WTC11 (cell line): Measurements from ENCODE around the gene MTHFD1L. TPM values are rescaled to one million over a fixed set of nuclear protein-coding genes. Genes with fewer than 3 reads are reported as not detected.

Source experiments
- ATAC-seq: fragments of 200-7000 bp; cut with Tn5 transposase; 2 replicates; pipeline ENCODE4 v1.10.0; 2021; ENCODE audit warnings: mild to moderate bottlenecking, moderate library complexity
- CTCF ChIA-PET: fragments of 300-600 bp; sonication (Branson Sonifier 250); formaldehyde crosslinking; loops from one replicate; lab custom pipeline; 2021; ENCODE audit warnings: antibody characterized with exemption; lab: Charles Lee
- POLR2A ChIA-PET: fragments of 350-600 bp; sonication (Branson Sonifier 250); formaldehyde crosslinking; loops from one replicate; lab custom pipeline; 2021; ENCODE audit warnings: antibody characterized with exemption; lab: Charles Lee
- DNase-seq: peaks from one replicate; pipeline ENCODE4 v3.0.0; 2021; ENCODE audit warnings: low spot score
- H3K27ac Mint-ChIP-seq: 2 replicates; pipeline ENCODE4 v1.8.0; 2021; ENCODE audit warnings: mixed read lengths
- H3K27me3 Mint-ChIP-seq: 2 replicates; pipeline ENCODE4 v1.8.0; 2021; ENCODE audit warnings: low read depth, mild to moderate bottlenecking, moderate library complexity, mixed read lengths
- H3K36me3 Mint-ChIP-seq: 2 replicates; pipeline ENCODE4 v1.8.0; 2021; ENCODE audit warnings: mixed read lengths
- H3K4me1 Mint-ChIP-seq: 2 replicates; pipeline ENCODE4 v1.8.0; 2022; ENCODE audit warnings: mixed read lengths
- H3K4me3 Mint-ChIP-seq: 2 replicates; pipeline ENCODE4 v1.8.0; 2021; ENCODE audit warnings: mild to moderate bottlenecking, moderate library complexity, mixed read lengths
- H3K9me3 Mint-ChIP-seq: 2 replicates; pipeline ENCODE4 v1.8.0; 2021; ENCODE audit warnings: mixed read lengths
- ETV6 ChIP-seq: sonication (generic); formaldehyde crosslinking; IDR thresholded peaks from 2 replicates; pipeline ENCODE4 v1.8.1; 2022; ENCODE audit warnings: mild to moderate bottlenecking, missing genetic modification reagents
- FOXJ3 ChIP-seq: sonication (generic); formaldehyde crosslinking; IDR thresholded peaks from 2 replicates; pipeline ENCODE4 v1.9.0; 2021; ENCODE audit warnings: missing genetic modification reagents, mild to moderate bottlenecking, borderline replicate concordance
- FOXP4 ChIP-seq: sonication (generic); formaldehyde crosslinking; IDR thresholded peaks from 2 replicates; pipeline ENCODE4 v1.8.0; 2022; ENCODE audit warnings: mild to moderate bottlenecking, missing genetic modification reagents
- JAZF1 ChIP-seq: fragments of 250-450 bp; sonication (Bioruptor Pico); IDR thresholded peaks from 2 replicates; pipeline ENCODE4 v1.9.0; 2021; ENCODE audit warnings: moderate library complexity, mild to moderate bottlenecking, inconsistent platforms
- NFYB ChIP-seq: sonication (generic); formaldehyde crosslinking; conservative IDR thresholded peaks from 2 replicates; pipeline ENCODE4 v1.8.0; 2022; ENCODE audit warnings: low read depth, missing genetic modification reagents
- NR2C2 ChIP-seq: sonication (generic); formaldehyde crosslinking; IDR thresholded peaks from 2 replicates; pipeline ENCODE4 v1.8.0; 2022; ENCODE audit warnings: mild to moderate bottlenecking, missing genetic modification reagents
- SMAD4 ChIP-seq: sonication (generic); formaldehyde crosslinking; IDR thresholded peaks from 2 replicates; pipeline ENCODE4 v1.8.0; 2022; ENCODE audit warnings: mild to moderate bottlenecking, missing genetic modification reagents
- SP1 ChIP-seq: sonication (generic); formaldehyde crosslinking; conservative IDR thresholded peaks from 2 replicates; pipeline ENCODE4 v1.8.1; 2022; ENCODE audit warnings: missing genetic modification reagents
- ZBTB21 ChIP-seq: sonication (generic); formaldehyde crosslinking; IDR thresholded peaks from 2 replicates; pipeline ENCODE4 v1.8.1; 2023; ENCODE audit warnings: mild to moderate bottlenecking, missing genetic modification reagents, borderline replicate concordance
- ZNF416 ChIP-seq: fragments of 250-450 bp; sonication (Bioruptor Pico); IDR thresholded peaks from 2 replicates; pipeline ENCODE4 v1.9.0; 2021; ENCODE audit warnings: mild to moderate bottlenecking, inconsistent platforms
- total RNA-seq: library from RNA; stranded (reverse); gene quantifications from 3 replicates; pipeline ENCODE4 v1.2.3, GENCODE V29; 2021
- TF ChIP-seq, protein P1 (sequence below): sonication (generic); formaldehyde crosslinking; conservative IDR thresholded peaks from 2 replicates; pipeline ENCODE4 v1.8.1; 2023; ENCODE audit warnings: mild to moderate bottlenecking, low read depth, missing genetic modification reagents, moderate library complexity
- TF ChIP-seq, protein P2 (sequence below): sonication (generic); formaldehyde crosslinking; IDR thresholded peaks from 2 replicates; pipeline ENCODE4 v1.8.1; 2023; ENCODE audit warnings: mild to moderate bottlenecking, missing genetic modification reagents, borderline replicate concordance
- TF ChIP-seq, protein P3 (sequence below): fragments of 250-450 bp; sonication (Bioruptor Pico); IDR thresholded peaks from 2 replicates; pipeline ENCODE4 v2.1.2; 2022; ENCODE audit warnings: mild to moderate bottlenecking, moderate library complexity
- TF ChIP-seq, protein P4 (sequence below): sonication (generic); formaldehyde crosslinking; IDR thresholded peaks from 2 replicates; pipeline ENCODE4 v1.8.0; 2023; ENCODE audit warnings: missing genetic modification reagents, mild to moderate bottlenecking, borderline replicate concordance
- TF ChIP-seq, protein P5 (sequence below): sonication (generic); formaldehyde crosslinking; IDR thresholded peaks from 2 replicates; pipeline ENCODE4 v1.8.1; 2023; ENCODE audit warnings: mild to moderate bottlenecking, missing genetic modification reagents, moderate library complexity

Gene MTHFD1L
- total RNA-seq, 1 experiment from 2014 or later, result 104 TPM

GRCh38 chr6:151130329-151130728 is 264.8 kb downstream of the MTHFD1L start (continued):
- no peak for TF ChIP-seq NFYB (CRISPR knock-in tag)

DNA sequence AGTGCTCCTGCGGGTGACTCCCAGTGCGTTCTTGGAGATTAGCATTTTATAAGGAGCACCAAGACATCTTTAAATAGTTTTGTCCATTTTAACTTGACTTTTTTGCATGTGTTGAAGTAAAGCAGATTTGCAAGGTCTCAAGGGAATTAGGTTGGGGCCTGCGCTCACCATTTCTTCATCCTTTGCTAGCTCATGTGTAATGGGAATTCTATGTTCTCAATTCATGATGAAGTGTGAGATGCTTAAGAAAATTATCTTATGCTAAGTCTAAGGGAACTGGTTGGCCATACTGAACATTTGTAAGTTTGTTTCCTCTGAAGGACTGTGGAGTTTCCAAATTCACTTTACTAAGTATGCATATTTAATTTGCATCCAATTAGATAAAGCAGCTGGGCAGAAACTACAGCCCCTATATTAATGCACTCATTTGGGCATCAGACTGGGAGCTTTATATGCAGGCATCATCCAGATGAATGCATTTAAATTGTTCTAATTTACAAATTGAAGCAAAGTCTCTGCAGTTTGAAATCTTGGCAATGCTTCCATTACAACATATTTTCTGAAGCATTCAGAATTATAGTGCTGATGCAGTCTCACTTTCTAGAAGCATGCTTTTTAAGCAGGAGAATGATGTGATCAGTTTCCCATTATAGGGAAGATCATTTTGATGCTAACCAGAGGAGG is 266.0 kb downstream of the MTHFD1L start:
- TF ChIP-seq, protein P1, sequence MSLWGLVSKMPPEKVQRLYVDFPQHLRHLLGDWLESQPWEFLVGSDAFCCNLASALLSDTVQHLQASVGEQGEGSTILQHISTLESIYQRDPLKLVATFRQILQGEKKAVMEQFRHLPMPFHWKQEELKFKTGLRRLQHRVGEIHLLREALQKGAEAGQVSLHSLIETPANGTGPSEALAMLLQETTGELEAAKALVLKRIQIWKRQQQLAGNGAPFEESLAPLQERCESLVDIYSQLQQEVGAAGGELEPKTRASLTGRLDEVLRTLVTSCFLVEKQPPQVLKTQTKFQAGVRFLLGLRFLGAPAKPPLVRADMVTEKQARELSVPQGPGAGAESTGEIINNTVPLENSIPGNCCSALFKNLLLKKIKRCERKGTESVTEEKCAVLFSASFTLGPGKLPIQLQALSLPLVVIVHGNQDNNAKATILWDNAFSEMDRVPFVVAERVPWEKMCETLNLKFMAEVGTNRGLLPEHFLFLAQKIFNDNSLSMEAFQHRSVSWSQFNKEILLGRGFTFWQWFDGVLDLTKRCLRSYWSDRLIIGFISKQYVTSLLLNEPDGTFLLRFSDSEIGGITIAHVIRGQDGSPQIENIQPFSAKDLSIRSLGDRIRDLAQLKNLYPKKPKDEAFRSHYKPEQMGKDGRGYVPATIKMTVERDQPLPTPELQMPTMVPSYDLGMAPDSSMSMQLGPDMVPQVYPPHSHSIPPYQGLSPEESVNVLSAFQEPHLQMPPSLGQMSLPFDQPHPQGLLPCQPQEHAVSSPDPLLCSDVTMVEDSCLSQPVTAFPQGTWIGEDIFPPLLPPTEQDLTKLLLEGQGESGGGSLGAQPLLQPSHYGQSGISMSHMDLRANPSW (CRISPR knock-in tag), result no peak
- no peak for TF ChIP-seq SP1
- TF ChIP-seq, all 79 proteins: peak for 0
- H3K27ac Mint-ChIP-seq, result no peak overlapping the region
- ChIA-PET POLR2A (interaction anchor here (0.6 to 0.7 kb wide), 2 partner anchors 87 to 1038 kb away, joined by 3 to 5 read pairs; no protein-coding TSS in a partner anchor), CTCF (interaction anchor here (1.4 kb wide), 1 partner anchor 192 kb away, joined by 6 read pairs; no protein-coding TSS in a partner anchor)
- H3K36me3 Mint-ChIP-seq, result peaks cover 20% of the 10 kb centered on the region
- ATAC-seq (no peak), DNase-seq (no peak)
- peaks cover 40% of the 10 kb centered on the region for H3K4me1 Mint-ChIP-seq
- peaks cover 24% of the 10 kb centered on the region for H3K27me3 Mint-ChIP-seq
- H3K4me3 Mint-ChIP-seq, result no peak overlapping the region
- H3K9me3 Mint-ChIP-seq, result peaks cover 38% of the 10 kb centered on the region

DNA sequence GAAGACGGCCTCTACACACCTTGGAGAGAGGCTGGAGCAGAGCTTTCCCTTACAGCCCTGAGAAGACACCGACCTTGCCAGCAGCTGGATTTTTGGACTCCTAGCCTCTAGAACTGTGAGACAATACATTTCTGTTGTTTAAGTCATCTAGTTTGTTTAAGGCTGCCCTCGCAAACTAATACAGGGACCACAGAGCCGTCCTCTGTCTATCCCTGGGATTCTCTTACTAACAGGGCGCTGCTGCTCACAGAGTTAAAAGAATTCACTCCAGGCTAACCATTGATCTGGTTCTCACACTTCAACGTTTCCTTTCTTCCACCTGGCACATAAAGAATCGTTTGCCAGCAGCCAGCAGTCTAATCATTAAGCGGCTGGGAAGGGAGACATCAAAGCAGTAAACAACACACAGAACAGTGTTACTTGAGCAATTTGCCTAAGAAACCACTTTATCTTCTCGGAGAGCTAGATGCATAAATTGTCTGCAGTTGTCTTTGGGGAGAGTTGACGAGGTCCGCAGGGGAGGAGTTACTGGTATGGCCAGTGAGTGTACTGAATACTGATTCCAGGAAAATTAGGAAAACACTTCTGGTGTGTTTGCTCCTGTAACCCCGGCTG is 270.7 kb downstream of the MTHFD1L start:
- Mint-ChIP-seq H3K4me1 (peaks cover 8% of the 10 kb centered on the region), H3K9me3 (peaks cover 25% of the 10 kb centered on the region), H3K27ac (peak overlapping the region; percentile 73; the same call in 1 of the 2 replicates), H3K27me3 (no peaks in the 10 kb centered on the region; the same call in 1 of the 2 replicates), H3K36me3 (peaks cover 12% of the 10 kb centered on the region), H3K4me3 (no peak overlapping the region)
- ATAC-seq (peak; percentile 52), DNase-seq (no peak)
- ChIA-PET CTCF (interaction anchor here (1.2 kb wide), 1 partner anchor 188 kb away, joined by 4 read pairs; no protein-coding TSS in a partner anchor), POLR2A (no interaction called here)
- no peak for TF ChIP-seq JAZF1 (CRISPR knock-in tag)
- no peak for TF ChIP-seq ZBTB21 (CRISPR knock-in tag)
- TF ChIP-seq, protein P2, sequence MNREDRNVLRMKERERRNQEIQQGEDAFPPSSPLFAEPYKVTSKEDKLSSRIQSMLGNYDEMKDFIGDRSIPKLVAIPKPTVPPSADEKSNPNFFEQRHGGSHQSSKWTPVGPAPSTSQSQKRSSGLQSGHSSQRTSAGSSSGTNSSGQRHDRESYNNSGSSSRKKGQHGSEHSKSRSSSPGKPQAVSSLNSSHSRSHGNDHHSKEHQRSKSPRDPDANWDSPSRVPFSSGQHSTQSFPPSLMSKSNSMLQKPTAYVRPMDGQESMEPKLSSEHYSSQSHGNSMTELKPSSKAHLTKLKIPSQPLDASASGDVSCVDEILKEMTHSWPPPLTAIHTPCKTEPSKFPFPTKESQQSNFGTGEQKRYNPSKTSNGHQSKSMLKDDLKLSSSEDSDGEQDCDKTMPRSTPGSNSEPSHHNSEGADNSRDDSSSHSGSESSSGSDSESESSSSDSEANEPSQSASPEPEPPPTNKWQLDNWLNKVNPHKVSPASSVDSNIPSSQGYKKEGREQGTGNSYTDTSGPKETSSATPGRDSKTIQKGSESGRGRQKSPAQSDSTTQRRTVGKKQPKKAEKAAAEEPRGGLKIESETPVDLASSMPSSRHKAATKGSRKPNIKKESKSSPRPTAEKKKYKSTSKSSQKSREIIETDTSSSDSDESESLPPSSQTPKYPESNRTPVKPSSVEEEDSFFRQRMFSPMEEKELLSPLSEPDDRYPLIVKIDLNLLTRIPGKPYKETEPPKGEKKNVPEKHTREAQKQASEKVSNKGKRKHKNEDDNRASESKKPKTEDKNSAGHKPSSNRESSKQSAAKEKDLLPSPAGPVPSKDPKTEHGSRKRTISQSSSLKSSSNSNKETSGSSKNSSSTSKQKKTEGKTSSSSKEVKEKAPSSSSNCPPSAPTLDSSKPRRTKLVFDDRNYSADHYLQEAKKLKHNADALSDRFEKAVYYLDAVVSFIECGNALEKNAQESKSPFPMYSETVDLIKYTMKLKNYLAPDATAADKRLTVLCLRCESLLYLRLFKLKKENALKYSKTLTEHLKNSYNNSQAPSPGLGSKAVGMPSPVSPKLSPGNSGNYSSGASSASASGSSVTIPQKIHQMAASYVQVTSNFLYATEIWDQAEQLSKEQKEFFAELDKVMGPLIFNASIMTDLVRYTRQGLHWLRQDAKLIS (CRISPR knock-in tag), result no peak
- no peak for TF ChIP-seq FOXJ3 (CRISPR knock-in tag)
- TF ChIP-seq FOXP4 (CRISPR knock-in tag), result no peak
- TF ChIP-seq ZNF416 (CRISPR knock-in tag), result no peak
- TF ChIP-seq, protein P3, sequence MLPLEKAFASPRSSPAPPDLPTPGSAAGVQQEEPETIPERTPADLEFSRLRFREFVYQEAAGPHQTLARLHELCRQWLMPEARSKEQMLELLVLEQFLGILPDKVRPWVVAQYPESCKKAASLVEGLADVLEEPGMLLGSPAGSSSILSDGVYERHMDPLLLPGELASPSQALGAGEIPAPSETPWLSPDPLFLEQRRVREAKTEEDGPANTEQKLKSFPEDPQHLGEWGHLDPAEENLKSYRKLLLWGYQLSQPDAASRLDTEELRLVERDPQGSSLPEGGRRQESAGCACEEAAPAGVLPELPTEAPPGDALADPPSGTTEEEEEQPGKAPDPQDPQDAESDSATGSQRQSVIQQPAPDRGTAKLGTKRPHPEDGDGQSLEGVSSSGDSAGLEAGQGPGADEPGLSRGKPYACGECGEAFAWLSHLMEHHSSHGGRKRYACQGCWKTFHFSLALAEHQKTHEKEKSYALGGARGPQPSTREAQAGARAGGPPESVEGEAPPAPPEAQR (CRISPR knock-in tag), result no peak
- TF ChIP-seq, protein P4, sequence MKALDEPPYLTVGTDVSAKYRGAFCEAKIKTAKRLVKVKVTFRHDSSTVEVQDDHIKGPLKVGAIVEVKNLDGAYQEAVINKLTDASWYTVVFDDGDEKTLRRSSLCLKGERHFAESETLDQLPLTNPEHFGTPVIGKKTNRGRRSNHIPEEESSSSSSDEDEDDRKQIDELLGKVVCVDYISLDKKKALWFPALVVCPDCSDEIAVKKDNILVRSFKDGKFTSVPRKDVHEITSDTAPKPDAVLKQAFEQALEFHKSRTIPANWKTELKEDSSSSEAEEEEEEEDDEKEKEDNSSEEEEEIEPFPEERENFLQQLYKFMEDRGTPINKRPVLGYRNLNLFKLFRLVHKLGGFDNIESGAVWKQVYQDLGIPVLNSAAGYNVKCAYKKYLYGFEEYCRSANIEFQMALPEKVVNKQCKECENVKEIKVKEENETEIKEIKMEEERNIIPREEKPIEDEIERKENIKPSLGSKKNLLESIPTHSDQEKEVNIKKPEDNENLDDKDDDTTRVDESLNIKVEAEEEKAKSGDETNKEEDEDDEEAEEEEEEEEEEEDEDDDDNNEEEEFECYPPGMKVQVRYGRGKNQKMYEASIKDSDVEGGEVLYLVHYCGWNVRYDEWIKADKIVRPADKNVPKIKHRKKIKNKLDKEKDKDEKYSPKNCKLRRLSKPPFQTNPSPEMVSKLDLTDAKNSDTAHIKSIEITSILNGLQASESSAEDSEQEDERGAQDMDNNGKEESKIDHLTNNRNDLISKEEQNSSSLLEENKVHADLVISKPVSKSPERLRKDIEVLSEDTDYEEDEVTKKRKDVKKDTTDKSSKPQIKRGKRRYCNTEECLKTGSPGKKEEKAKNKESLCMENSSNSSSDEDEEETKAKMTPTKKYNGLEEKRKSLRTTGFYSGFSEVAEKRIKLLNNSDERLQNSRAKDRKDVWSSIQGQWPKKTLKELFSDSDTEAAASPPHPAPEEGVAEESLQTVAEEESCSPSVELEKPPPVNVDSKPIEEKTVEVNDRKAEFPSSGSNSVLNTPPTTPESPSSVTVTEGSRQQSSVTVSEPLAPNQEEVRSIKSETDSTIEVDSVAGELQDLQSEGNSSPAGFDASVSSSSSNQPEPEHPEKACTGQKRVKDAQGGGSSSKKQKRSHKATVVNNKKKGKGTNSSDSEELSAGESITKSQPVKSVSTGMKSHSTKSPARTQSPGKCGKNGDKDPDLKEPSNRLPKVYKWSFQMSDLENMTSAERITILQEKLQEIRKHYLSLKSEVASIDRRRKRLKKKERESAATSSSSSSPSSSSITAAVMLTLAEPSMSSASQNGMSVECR (CRISPR knock-in tag), result no peak
- no peak for TF ChIP-seq SMAD4 (CRISPR knock-in tag)
- TF ChIP-seq, protein P5, sequence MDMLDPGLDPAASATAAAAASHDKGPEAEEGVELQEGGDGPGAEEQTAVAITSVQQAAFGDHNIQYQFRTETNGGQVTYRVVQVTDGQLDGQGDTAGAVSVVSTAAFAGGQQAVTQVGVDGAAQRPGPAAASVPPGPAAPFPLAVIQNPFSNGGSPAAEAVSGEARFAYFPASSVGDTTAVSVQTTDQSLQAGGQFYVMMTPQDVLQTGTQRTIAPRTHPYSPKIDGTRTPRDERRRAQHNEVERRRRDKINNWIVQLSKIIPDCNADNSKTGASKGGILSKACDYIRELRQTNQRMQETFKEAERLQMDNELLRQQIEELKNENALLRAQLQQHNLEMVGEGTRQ (CRISPR knock-in tag), result no peak
- no peak for TF ChIP-seq NR2C2 (CRISPR knock-in tag)
- no peak for TF ChIP-seq ETV6 (CRISPR knock-in tag)
